Measurements from ENCODE around the gene EFCAB3.

DNA sequence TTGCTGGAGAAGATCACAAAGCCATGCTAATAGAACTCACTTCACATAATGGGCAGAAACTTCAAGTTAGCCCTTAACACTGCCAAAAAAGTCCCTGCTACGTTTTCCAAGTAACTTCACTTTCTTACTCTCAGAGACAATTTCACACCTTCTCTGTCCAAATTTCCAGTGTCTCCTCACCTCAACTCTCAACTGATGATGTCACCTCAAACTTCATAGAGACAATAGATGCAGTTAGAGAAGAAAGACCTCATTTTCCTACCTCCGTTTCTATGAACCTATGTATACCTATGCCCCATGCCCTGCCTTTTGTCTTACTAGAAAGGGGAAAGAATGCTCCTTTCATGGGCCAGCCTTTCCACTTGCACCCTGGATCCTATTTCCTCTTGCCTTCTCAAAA is 14.2 kb upstream of the EFCAB3 start:
- TF ChIP-seq, protein P1, sequence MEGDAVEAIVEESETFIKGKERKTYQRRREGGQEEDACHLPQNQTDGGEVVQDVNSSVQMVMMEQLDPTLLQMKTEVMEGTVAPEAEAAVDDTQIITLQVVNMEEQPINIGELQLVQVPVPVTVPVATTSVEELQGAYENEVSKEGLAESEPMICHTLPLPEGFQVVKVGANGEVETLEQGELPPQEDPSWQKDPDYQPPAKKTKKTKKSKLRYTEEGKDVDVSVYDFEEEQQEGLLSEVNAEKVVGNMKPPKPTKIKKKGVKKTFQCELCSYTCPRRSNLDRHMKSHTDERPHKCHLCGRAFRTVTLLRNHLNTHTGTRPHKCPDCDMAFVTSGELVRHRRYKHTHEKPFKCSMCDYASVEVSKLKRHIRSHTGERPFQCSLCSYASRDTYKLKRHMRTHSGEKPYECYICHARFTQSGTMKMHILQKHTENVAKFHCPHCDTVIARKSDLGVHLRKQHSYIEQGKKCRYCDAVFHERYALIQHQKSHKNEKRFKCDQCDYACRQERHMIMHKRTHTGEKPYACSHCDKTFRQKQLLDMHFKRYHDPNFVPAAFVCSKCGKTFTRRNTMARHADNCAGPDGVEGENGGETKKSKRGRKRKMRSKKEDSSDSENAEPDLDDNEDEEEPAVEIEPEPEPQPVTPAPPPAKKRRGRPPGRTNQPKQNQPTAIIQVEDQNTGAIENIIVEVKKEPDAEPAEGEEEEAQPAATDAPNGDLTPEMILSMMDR (IDR thresholded peaks at IDR 0.05) = no peak
- TF ChIP-seq POLR2A (IDR thresholded peaks at IDR 0.05) = no peak
- no peak for TF ChIP-seq POLR2AphosphoS5 (IDR thresholded peaks at IDR 0.05)

Measured in upper lobe of left lung (tissue), 4 donors.